Loucy (cell line): ENCODE measurements around the gene LSR.

Source experiments
- CTCF ChIP-seq: fragments of 200-600 bp; sonication (generic); conservative IDR thresholded peaks from 2 replicates; pipeline ENCODE4 v1.5.1; 2014; ENCODE audit warnings: mild to moderate bottlenecking, antibody characterized with exemption, low read length
- EZH2phosphoT487 ChIP-seq: fragments of 200-600 bp; IDR thresholded peaks from 2 replicates; pipeline ENCODE4 v1.6.1; 2018; ENCODE audit warnings: antibody characterized with exemption, mild to moderate bottlenecking, moderate library complexity, borderline replicate concordance

- no peak for TF ChIP-seq CTCF
- no peak for TF ChIP-seq EZH2phosphoT487
Measured at GRCh38 chr19:35208121-35208520, 40.7 kb upstream of the LSR start.
